Measurements from ENCODE around the gene MLXIP.
"Not testable (repeated sequence)": the region's sequence is repeated elsewhere in the genome, so short reads cannot be mapped to it uniquely, and the experiment has no call there.

Gene MLXIP

GRCh38 chr12:122096014-122096413 is 17.5 kb downstream of the MLXIP start:
- Histone ChIP-seq H3K9me3 (ENCODE audit: control insufficient read depth, low read length) (no peaks in the 10 kb centered on the region), H3K36me3 (ENCODE audit: control insufficient read depth, insufficient read depth, low read length) (no peaks in the 10 kb centered on the region), H3K27ac (ENCODE audit: insufficient read depth, low read length, poor library complexity, severe bottlenecking) (no peak overlapping the region), H3K27me3 (replicated peaks; ENCODE audit: control insufficient read depth, insufficient read depth, low read length, poor library complexity, severe bottlenecking) (no peaks in the 10 kb centered on the region), H3K4me3 (ENCODE audit: insufficient read depth, low read depth, low read length, poor library complexity, severe bottlenecking) (no peak overlapping the region), H3K4me1 (ENCODE audit: control insufficient read depth, insufficient read depth, low read length, poor library complexity, severe bottlenecking) (peaks cover 43% of the 10 kb centered on the region)
- DNase-seq, result no peak

- no peak for DNase-seq
- H3K4me3 ChIP-seq (ENCODE audit: insufficient read depth, low read depth, low read length, poor library complexity, severe bottlenecking), result no peak overlapping the region
- no peaks in the 10 kb centered on the region for H3K36me3 ChIP-seq (ENCODE audit: control insufficient read depth, insufficient read depth, low read length)
- H3K4me1 ChIP-seq (ENCODE audit: control insufficient read depth, insufficient read depth, low read length, poor library complexity, severe bottlenecking), result peaks cover 43% of the 10 kb centered on the region
- H3K27me3 ChIP-seq (replicated peaks; ENCODE audit: control insufficient read depth, insufficient read depth, low read length, poor library complexity, severe bottlenecking), result no peaks in the 10 kb centered on the region
- H3K9me3 ChIP-seq (ENCODE audit: control insufficient read depth, low read length), result no peaks in the 10 kb centered on the region
- no peak overlapping the region for H3K27ac ChIP-seq (ENCODE audit: insufficient read depth, low read length, poor library complexity, severe bottlenecking)
Measured at GRCh38 chr12:122096591-122097149, 18.1 kb downstream of the MLXIP start.

GRCh38 chr12:122097584-122097926 is 19.0 kb downstream of the MLXIP start:
- Histone ChIP-seq H3K27ac (ENCODE audit: insufficient read depth, low read length, poor library complexity, severe bottlenecking) (no peak overlapping the region), H3K4me1 (ENCODE audit: control insufficient read depth, insufficient read depth, low read length, poor library complexity, severe bottlenecking) (peaks cover 39% of the 10 kb centered on the region), H3K27me3 (replicated peaks; ENCODE audit: control insufficient read depth, insufficient read depth, low read length, poor library complexity, severe bottlenecking) (no peaks in the 10 kb centered on the region), H3K36me3 (ENCODE audit: control insufficient read depth, insufficient read depth, low read length) (no peaks in the 10 kb centered on the region), H3K4me3 (ENCODE audit: insufficient read depth, low read depth, low read length, poor library complexity, severe bottlenecking) (no peak overlapping the region), H3K9me3 (ENCODE audit: control insufficient read depth, low read length) (no peaks in the 10 kb centered on the region)
- DNase-seq, result no peak

- Histone ChIP-seq H3K36me3 (ENCODE audit: control insufficient read depth, insufficient read depth, low read length) (no peaks in the 10 kb centered on the region), H3K4me3 (ENCODE audit: insufficient read depth, low read depth, low read length, poor library complexity, severe bottlenecking) (no peak overlapping the region), H3K27me3 (replicated peaks; ENCODE audit: control insufficient read depth, insufficient read depth, low read length, poor library complexity, severe bottlenecking) (no peaks in the 10 kb centered on the region), H3K27ac (ENCODE audit: insufficient read depth, low read length, poor library complexity, severe bottlenecking) (no peak overlapping the region), H3K4me1 (ENCODE audit: control insufficient read depth, insufficient read depth, low read length, poor library complexity, severe bottlenecking) (peaks cover 33% of the 10 kb centered on the region), H3K9me3 (ENCODE audit: control insufficient read depth, low read length) (no peaks in the 10 kb centered on the region)
- no peak for DNase-seq
Measured at GRCh38 chr12:122097927-122098756, 19.6 kb downstream of the MLXIP start.

- DNase-seq, result no peak
- peak overlapping the region; percentile 1 for H3K27ac ChIP-seq (ENCODE audit: insufficient read depth, low read length, poor library complexity, severe bottlenecking)
Measured at GRCh38 chr12:122099280-122099749, 20.8 kb downstream of the MLXIP start.

GRCh38 chr12:122099856-122100255 is 21.3 kb downstream of the MLXIP start:
- H3K27ac ChIP-seq (ENCODE audit: insufficient read depth, low read length, poor library complexity, severe bottlenecking), result peak overlapping the region; percentile 1
- peaks cover 33% of the 10 kb centered on the region for H3K4me1 ChIP-seq (ENCODE audit: control insufficient read depth, insufficient read depth, low read length, poor library complexity, severe bottlenecking)
- no peak for DNase-seq
- no peak overlapping the region for H3K4me3 ChIP-seq (ENCODE audit: insufficient read depth, low read depth, low read length, poor library complexity, severe bottlenecking)
- H3K27me3 ChIP-seq (replicated peaks; ENCODE audit: control insufficient read depth, insufficient read depth, low read length, poor library complexity, severe bottlenecking), result no peaks in the 10 kb centered on the region
- H3K9me3 ChIP-seq (ENCODE audit: control insufficient read depth, low read length), result no peaks in the 10 kb centered on the region
- no peaks in the 10 kb centered on the region for H3K36me3 ChIP-seq (ENCODE audit: control insufficient read depth, insufficient read depth, low read length)

More at GRCh38 chr12:122099280-122099749, 20.8 kb downstream of the MLXIP start:
- H3K36me3 ChIP-seq (ENCODE audit: control insufficient read depth, insufficient read depth, low read length), result no peaks in the 10 kb centered on the region
- no peaks in the 10 kb centered on the region for H3K9me3 ChIP-seq (ENCODE audit: control insufficient read depth, low read length)
- H3K4me1 ChIP-seq (ENCODE audit: control insufficient read depth, insufficient read depth, low read length, poor library complexity, severe bottlenecking), result peaks cover 31% of the 10 kb centered on the region
- H3K27me3 ChIP-seq (replicated peaks; ENCODE audit: control insufficient read depth, insufficient read depth, low read length, poor library complexity, severe bottlenecking), result no peaks in the 10 kb centered on the region
- no peak overlapping the region for H3K4me3 ChIP-seq (ENCODE audit: insufficient read depth, low read depth, low read length, poor library complexity, severe bottlenecking)

GRCh38 chr12:122100568-122100967 is 22.0 kb downstream of the MLXIP start:
- no peak overlapping the region for H3K4me3 ChIP-seq (ENCODE audit: insufficient read depth, low read depth, low read length, poor library complexity, severe bottlenecking)
- no peaks in the 10 kb centered on the region for H3K27me3 ChIP-seq (replicated peaks; ENCODE audit: control insufficient read depth, insufficient read depth, low read length, poor library complexity, severe bottlenecking)
- DNase-seq, result no peak
- no peaks in the 10 kb centered on the region for H3K36me3 ChIP-seq (ENCODE audit: control insufficient read depth, insufficient read depth, low read length)
- no peaks in the 10 kb centered on the region for H3K9me3 ChIP-seq (ENCODE audit: control insufficient read depth, low read length)
- peaks cover 35% of the 10 kb centered on the region for H3K4me1 ChIP-seq (ENCODE audit: control insufficient read depth, insufficient read depth, low read length, poor library complexity, severe bottlenecking)
- peak overlapping the region; percentile 1 for H3K27ac ChIP-seq (ENCODE audit: insufficient read depth, low read length, poor library complexity, severe bottlenecking)

GRCh38 chr12:122102331-122102730 is 23.8 kb downstream of the MLXIP start:
- DNase-seq, result no peak
- peaks cover 44% of the 10 kb centered on the region for H3K4me1 ChIP-seq (ENCODE audit: control insufficient read depth, insufficient read depth, low read length, poor library complexity, severe bottlenecking)

GRCh38 chr12:122104844-122105243 is 26.3 kb downstream of the MLXIP start:
- DNase-seq, result no peak
- Histone ChIP-seq H3K36me3 (ENCODE audit: control insufficient read depth, insufficient read depth, low read length) (no peaks in the 10 kb centered on the region), H3K27me3 (replicated peaks; ENCODE audit: control insufficient read depth, insufficient read depth, low read length, poor library complexity, severe bottlenecking) (no peaks in the 10 kb centered on the region), H3K9me3 (ENCODE audit: control insufficient read depth, low read length) (no peaks in the 10 kb centered on the region), H3K27ac (ENCODE audit: insufficient read depth, low read length, poor library complexity, severe bottlenecking) (peak overlapping the region; percentile 15), H3K4me1 (ENCODE audit: control insufficient read depth, insufficient read depth, low read length, poor library complexity, severe bottlenecking) (peaks cover 39% of the 10 kb centered on the region), H3K4me3 (ENCODE audit: insufficient read depth, low read depth, low read length, poor library complexity, severe bottlenecking) (no peak overlapping the region)

More at GRCh38 chr12:122102331-122102730, 23.8 kb downstream of the MLXIP start:
- H3K9me3 ChIP-seq (ENCODE audit: control insufficient read depth, low read length), result no peaks in the 10 kb centered on the region
- no peak overlapping the region for H3K27ac ChIP-seq (ENCODE audit: insufficient read depth, low read length, poor library complexity, severe bottlenecking)
- no peak overlapping the region for H3K4me3 ChIP-seq (ENCODE audit: insufficient read depth, low read depth, low read length, poor library complexity, severe bottlenecking)
- no peaks in the 10 kb centered on the region for H3K27me3 ChIP-seq (replicated peaks; ENCODE audit: control insufficient read depth, insufficient read depth, low read length, poor library complexity, severe bottlenecking)
- no peaks in the 10 kb centered on the region for H3K36me3 ChIP-seq (ENCODE audit: control insufficient read depth, insufficient read depth, low read length)

- H3K9me3 ChIP-seq (ENCODE audit: control insufficient read depth, low read length); H3K36me3 ChIP-seq (ENCODE audit: control insufficient read depth, insufficient read depth, low read length); H3K27me3 ChIP-seq (replicated peaks; ENCODE audit: control insufficient read depth, insufficient read depth, low read length, poor library complexity, severe bottlenecking); H3K27ac ChIP-seq (ENCODE audit: insufficient read depth, low read length, poor library complexity, severe bottlenecking); DNase-seq; H3K4me3 ChIP-seq (ENCODE audit: insufficient read depth, low read depth, low read length, poor library complexity, severe bottlenecking): not testable (repeated sequence)
- peaks cover 33% of the 10 kb centered on the region for H3K4me1 ChIP-seq (ENCODE audit: control insufficient read depth, insufficient read depth, low read length, poor library complexity, severe bottlenecking)
Measured at GRCh38 chr12:122105496-122105895, 26.9 kb downstream of the MLXIP start.
